ENCODE measurements around the gene SLC16A13. TPM values are rescaled to one million over a fixed set of nuclear protein-coding genes. Genes with fewer than 3 reads are reported as not detected.
A peak's percentile ranks its signal among the peaks of the same experiment; 100 is the strongest.
"Not testable (repeated sequence)": the region's sequence is repeated elsewhere in the genome, so short reads cannot be mapped to it uniquely, and the experiment has no call there.

Gene SLC16A13
- total and polyA plus RNA-seq, 7 experiments from 2014 or later, result 1.8 to 20.9 (median 4.4) TPM

DNA sequence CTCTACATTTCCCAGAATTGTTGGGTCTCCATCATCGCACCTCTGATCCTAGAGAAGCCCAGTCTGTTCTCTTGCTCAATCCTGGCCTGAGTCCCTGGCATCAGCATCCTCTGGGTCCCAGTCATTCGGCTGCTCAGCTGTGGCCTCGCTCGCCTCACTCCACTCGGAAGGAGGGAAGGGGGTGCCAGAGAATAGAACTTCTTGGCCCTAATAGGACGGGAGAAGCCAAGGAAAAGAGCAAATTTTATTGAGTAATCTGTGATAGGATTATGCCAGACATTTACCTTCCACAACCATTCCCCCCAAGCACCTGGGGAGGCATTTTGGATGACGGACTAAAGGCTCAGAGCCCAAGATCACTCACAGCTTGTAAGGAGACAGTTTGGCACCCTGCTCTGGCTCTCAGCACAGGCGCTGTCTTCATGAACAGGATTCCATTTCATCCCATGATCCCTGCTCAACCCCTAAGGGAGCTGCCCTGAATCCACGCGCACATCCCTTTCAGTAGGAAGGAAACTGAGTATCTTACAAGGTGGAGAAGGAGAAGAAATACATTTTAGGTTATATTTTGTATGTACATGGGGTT lies 44.7 kb downstream of the SLC16A13 start:
- Mint-ChIP-seq H3K27me3 (peaks cover 0 to 26% (median 6%) of the 10 kb centered on the region in 5 donors), H3K4me3 (no peak overlapping the region), H3K9me3 (peaks cover 0 to 2% (median 0%) of the 10 kb centered on the region in 11 donors), H3K36me3 (no peaks in the 10 kb centered on the region), H3K27ac (no peak overlapping the region), H3K4me1 (peaks cover 10 to 36% (median 30%) of the 10 kb centered on the region in 7 donors)
- Histone ChIP-seq H3K27ac (ENCODE audit: low read depth, low read length) (no peak overlapping the region), H3K4me1 (ENCODE audit: control insufficient read depth in 2 of 2, insufficient read depth in 2 of 2, low read length in 2 of 2) (peaks cover 5 to 10% of the 10 kb centered on the region in 2 donors), H3K36me3 (ENCODE audit: control insufficient read depth in 2 of 3, insufficient read depth in 3 of 3, low read length in 3 of 3) (no peaks in the 10 kb centered on the region), H3K27me3 (ENCODE audit: control insufficient read depth in 2 of 2, insufficient read depth in 2 of 2, low read length in 2 of 2) (no peaks in the 10 kb centered on the region), H3K4me3 (ENCODE audit: low read length) (no peak overlapping the region), H3K9me3 (ENCODE audit: control insufficient read depth in 2 of 3, low read length in 3 of 3) (no peaks in the 10 kb centered on the region)
- intact Hi-C loops (cut with micrococcal nuclease), result no loop called here
- ATAC-seq (no peak), DNase-seq (no peak)
- CTCF ChIA-PET, result no interaction called here
- POLR2A ChIA-PET, result no interaction called here

DNA sequence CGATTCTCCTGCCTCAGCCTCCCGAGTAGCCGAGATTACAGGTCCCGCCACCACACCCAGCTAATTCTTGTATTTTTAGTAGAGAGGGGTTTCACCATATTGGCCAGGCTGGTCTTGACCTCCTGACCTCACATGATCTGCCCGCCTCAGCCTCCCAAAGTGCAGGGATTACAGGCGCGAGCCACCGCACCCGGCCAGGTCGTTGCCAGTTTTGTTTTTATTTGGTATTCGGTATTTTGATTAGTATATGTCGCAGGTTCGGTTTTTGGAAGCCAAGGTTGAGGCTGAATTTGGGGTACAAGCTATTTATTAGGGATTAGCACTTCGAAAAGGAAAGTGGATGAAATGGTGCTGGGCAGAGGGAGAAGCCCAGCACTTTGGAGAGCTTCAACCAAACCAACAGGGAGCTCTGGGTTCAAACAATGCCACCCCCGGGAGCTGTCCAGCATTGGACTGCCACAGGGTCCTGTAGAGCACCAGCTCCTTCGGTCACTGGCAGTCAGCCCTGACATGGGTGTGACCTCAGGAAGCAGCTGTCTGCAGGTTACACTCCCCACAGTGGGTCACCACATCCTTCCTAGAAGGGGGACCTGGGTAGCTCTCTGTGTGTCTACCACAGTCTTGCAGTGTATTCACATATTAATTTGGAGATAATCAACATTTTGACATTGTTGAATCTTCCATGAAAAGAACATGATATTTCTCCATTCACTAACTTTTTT lies 45.7 kb downstream of the SLC16A13 start:
- ChIA-PET CTCF (interaction anchor here (0.7 kb wide), 1 partner anchor 51 kb away, joined by 3 read pairs; no protein-coding TSS in a partner anchor), POLR2A (interaction anchor here (0.6 kb wide), 1 partner anchor 79 kb away, joined by 3 read pairs; no protein-coding TSS in a partner anchor)
- Mint-ChIP-seq H3K27ac (no peak overlapping the region), H3K4me3 (peak overlapping the region in 2 of 10 donors; percentile 38 to 44), H3K9me3 (peaks cover 0 to 4% (median 0%) of the 10 kb centered on the region in 11 donors), H3K4me1 (peaks cover 10 to 36% (median 30%) of the 10 kb centered on the region in 7 donors), H3K27me3 (peaks cover 6 to 29% (median 8%) of the 10 kb centered on the region in 5 donors), H3K36me3 (no peaks in the 10 kb centered on the region)
- Histone ChIP-seq H3K27me3 (ENCODE audit: control insufficient read depth in 2 of 2, insufficient read depth in 2 of 2, low read length in 2 of 2) (no peaks in the 10 kb centered on the region), H3K27ac (ENCODE audit: low read depth, low read length) (no peak overlapping the region), H3K4me3 (ENCODE audit: low read length) (no peak overlapping the region), H3K9me3 (ENCODE audit: control insufficient read depth in 2 of 3, low read length in 3 of 3) (no peaks in the 10 kb centered on the region), H3K4me1 (ENCODE audit: control insufficient read depth in 2 of 2, insufficient read depth in 2 of 2, low read length in 2 of 2) (peaks cover 5 to 10% of the 10 kb centered on the region in 2 donors), H3K36me3 (ENCODE audit: control insufficient read depth in 2 of 3, insufficient read depth in 3 of 3, low read length in 3 of 3) (no peaks in the 10 kb centered on the region)
- ATAC-seq (peak; percentile 90), DNase-seq (no peak)
- intact Hi-C loops (cut with micrococcal nuclease), result no loop called here

DNA sequence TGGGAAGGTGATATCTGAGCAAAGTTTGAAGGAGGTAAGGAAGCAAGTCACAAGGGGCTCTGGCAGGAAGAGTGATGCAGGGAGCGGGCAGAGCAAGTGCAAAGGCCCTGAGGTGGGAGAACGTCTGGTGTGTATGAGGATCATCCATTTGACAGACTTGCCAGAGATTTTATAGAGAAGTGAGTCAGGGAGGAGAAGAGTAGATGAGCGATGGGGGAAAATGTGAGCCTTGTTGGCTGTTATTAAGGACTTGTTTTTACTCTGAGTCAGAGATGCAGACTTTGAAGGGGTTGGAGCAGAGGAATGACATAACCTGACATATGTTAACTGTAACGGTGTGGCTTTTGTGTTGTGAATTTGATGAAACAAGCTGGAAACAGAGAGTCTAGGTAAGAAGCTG lies 47.8 kb downstream of the SLC16A13 start:
- intact Hi-C loops (cut with micrococcal nuclease), result no loop called here
- no peaks in the 10 kb centered on the region for H3K36me3 ChIP-seq (ENCODE audit: control insufficient read depth in 2 of 3, insufficient read depth in 3 of 3, low read length in 3 of 3)
- DNase-seq (no peak), ATAC-seq (no peak)
- H3K27ac Mint-ChIP-seq, result peak overlapping the region in 1 of 9 donors; percentile 10
- H3K9me3 ChIP-seq (ENCODE audit: control insufficient read depth in 2 of 3, low read length in 3 of 3), result no peaks in the 10 kb centered on the region
- H3K4me3 ChIP-seq (ENCODE audit: low read length), result no peak overlapping the region
- CTCF ChIA-PET, result no interaction called here
- POLR2A ChIA-PET, result interaction anchor here (0.8 kb wide), 1 partner anchor 849 kb away, joined by 5 read pairs; no protein-coding TSS in a partner anchor
- H3K27me3 Mint-ChIP-seq, result peaks cover 6 to 29% (median 20%) of the 10 kb centered on the region in 5 donors
- H3K27ac ChIP-seq (ENCODE audit: low read depth, low read length), result no peak overlapping the region
- H3K4me3 Mint-ChIP-seq, result no peak overlapping the region
- peaks cover 10 to 34% (median 30%) of the 10 kb centered on the region in 7 donors for H3K4me1 Mint-ChIP-seq
- no peaks in the 10 kb centered on the region for H3K27me3 ChIP-seq (ENCODE audit: control insufficient read depth in 2 of 2, insufficient read depth in 2 of 2, low read length in 2 of 2)
- H3K36me3 Mint-ChIP-seq, result no peaks in the 10 kb centered on the region
- peaks cover 5 to 10% of the 10 kb centered on the region in 2 donors for H3K4me1 ChIP-seq (ENCODE audit: control insufficient read depth in 2 of 2, insufficient read depth in 2 of 2, low read length in 2 of 2)
- peaks cover 0 to 4% (median 0%) of the 10 kb centered on the region in 11 donors for H3K9me3 Mint-ChIP-seq

DNA sequence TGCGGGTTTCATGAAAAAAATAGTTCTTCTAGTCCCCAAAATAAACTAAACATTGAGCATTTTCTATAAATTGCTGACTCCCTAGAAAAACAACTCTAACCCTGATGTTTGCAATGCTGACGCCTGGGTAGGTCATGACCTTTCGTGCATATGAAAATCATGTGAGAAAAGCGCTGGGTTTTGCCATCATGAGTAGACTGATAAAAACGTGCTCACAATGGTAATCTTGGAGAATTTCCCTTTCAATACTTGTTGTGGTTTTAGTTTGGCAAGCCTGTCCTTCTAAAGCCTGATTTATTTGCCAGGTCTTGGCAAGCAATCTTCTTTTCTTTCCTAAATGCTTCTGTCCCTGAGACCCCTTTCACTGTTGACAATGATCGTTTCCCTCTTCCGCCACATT lies 48.3 kb downstream of the SLC16A13 start:
- no peaks in the 10 kb centered on the region for H3K36me3 ChIP-seq (ENCODE audit: control insufficient read depth in 2 of 3, insufficient read depth in 3 of 3, low read length in 3 of 3)
- ATAC-seq (no peak), DNase-seq (no peak)
- H3K27me3 Mint-ChIP-seq, result peaks cover 6 to 29% (median 20%) of the 10 kb centered on the region in 5 donors
- ChIA-PET POLR2A (interaction anchor here (0.8 kb wide), 1 partner anchor 849 kb away, joined by 5 read pairs; no protein-coding TSS in a partner anchor), CTCF (no interaction called here)
- H3K36me3 Mint-ChIP-seq, result no peaks in the 10 kb centered on the region
- H3K9me3 ChIP-seq (ENCODE audit: control insufficient read depth in 2 of 3, low read length in 3 of 3), result no peaks in the 10 kb centered on the region
- no peak overlapping the region for H3K4me3 Mint-ChIP-seq
- intact Hi-C loops (cut with micrococcal nuclease), result no loop called here
- H3K4me1 ChIP-seq (ENCODE audit: control insufficient read depth in 2 of 2, insufficient read depth in 2 of 2, low read length in 2 of 2), result peaks cover 5 to 10% of the 10 kb centered on the region in 2 donors
- no peak overlapping the region for H3K27ac ChIP-seq (ENCODE audit: low read depth, low read length)
- peak overlapping the region in 3 of 9 donors; percentile 10 to 59 (median 10) for H3K27ac Mint-ChIP-seq
- H3K4me1 Mint-ChIP-seq, result peaks cover 10 to 33% (median 30%) of the 10 kb centered on the region in 7 donors
- no peaks in the 10 kb centered on the region for H3K27me3 ChIP-seq (ENCODE audit: control insufficient read depth in 2 of 2, insufficient read depth in 2 of 2, low read length in 2 of 2)
- H3K4me3 ChIP-seq (ENCODE audit: low read length), result no peak overlapping the region
- H3K9me3 Mint-ChIP-seq, result peaks cover 0 to 4% (median 0%) of the 10 kb centered on the region in 11 donors

DNA sequence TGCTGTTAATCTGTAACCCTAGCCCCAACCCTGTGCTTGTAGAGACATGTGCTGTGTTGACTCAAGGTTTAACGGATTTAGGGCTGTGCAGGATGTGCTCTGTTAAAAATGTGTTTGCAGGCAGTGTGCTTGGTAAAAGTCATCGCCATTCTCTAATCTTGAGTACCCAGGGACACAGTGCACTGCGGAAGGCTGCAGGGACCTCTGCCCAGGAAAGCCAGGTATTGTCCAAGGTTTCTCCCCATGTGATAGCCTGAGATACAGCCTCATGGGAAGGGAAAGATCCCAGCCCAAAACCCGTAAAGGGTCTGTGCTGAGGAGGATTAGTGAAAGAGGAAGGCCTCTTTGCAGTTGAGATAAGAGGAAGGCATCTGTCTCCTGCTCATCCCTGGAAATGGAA lies 52.6 kb downstream of the SLC16A13 start:
- intact Hi-C loops (cut with micrococcal nuclease), result not testable (repeated sequence)

DNA sequence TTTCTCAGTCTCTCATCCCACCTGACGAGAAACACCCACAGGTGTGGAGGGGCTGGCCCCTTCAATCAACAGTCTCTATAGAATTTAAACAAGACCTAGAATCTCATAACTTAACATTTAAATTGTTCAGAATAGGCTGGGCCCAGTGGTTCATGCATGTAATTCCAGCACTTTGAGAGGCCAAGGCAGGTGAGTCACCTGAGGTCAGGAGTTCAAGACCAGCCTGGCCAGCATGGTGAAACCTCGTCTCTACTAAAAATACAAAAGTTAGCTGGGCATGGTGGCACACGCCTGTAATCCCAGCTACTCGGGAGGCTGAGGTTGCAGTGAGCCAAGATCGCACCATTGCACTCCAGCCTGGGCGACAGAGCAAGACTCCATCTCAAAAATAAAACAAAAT lies 53.8 kb downstream of the SLC16A13 start:
- H3K9me3 Mint-ChIP-seq; H3K27ac ChIP-seq (ENCODE audit: low read depth, low read length); H3K4me3 Mint-ChIP-seq; H3K27ac Mint-ChIP-seq; CTCF ChIA-PET; H3K4me3 ChIP-seq (ENCODE audit: low read length); H3K9me3 ChIP-seq (ENCODE audit: control insufficient read depth in 2 of 3, low read length in 3 of 3); H3K36me3 ChIP-seq (ENCODE audit: control insufficient read depth in 2 of 3, insufficient read depth in 3 of 3, low read length in 3 of 3); ATAC-seq; H3K4me1 ChIP-seq (ENCODE audit: control insufficient read depth in 2 of 2, insufficient read depth in 2 of 2, low read length in 2 of 2); H3K36me3 Mint-ChIP-seq; intact Hi-C loops (cut with micrococcal nuclease); DNase-seq; H3K27me3 ChIP-seq (ENCODE audit: control insufficient read depth in 2 of 2, insufficient read depth in 2 of 2, low read length in 2 of 2); POLR2A ChIA-PET: not testable (repeated sequence)
- Mint-ChIP-seq H3K4me1 (peaks cover under 1 to 11% (median 5%) of the 10 kb centered on the region in 7 donors), H3K27me3 (peaks cover 4 to 20% (median 14%) of the 10 kb centered on the region in 5 donors)

More for the DNA sequence above, 52.6 kb downstream of the SLC16A13 start:
- H3K36me3 Mint-ChIP-seq; H3K36me3 ChIP-seq (ENCODE audit: control insufficient read depth in 2 of 3, insufficient read depth in 3 of 3, low read length in 3 of 3); H3K27ac Mint-ChIP-seq; H3K4me3 ChIP-seq (ENCODE audit: low read length); H3K4me3 Mint-ChIP-seq; H3K9me3 Mint-ChIP-seq; ATAC-seq; H3K4me1 ChIP-seq (ENCODE audit: control insufficient read depth in 2 of 2, insufficient read depth in 2 of 2, low read length in 2 of 2); DNase-seq; H3K27ac ChIP-seq (ENCODE audit: low read depth, low read length); H3K9me3 ChIP-seq (ENCODE audit: control insufficient read depth in 2 of 3, low read length in 3 of 3); CTCF ChIA-PET; H3K27me3 ChIP-seq (ENCODE audit: control insufficient read depth in 2 of 2, insufficient read depth in 2 of 2, low read length in 2 of 2); POLR2A ChIA-PET: not testable (repeated sequence)
- H3K4me1 Mint-ChIP-seq, result peaks cover 6 to 14% (median 8%) of the 10 kb centered on the region in 7 donors
- peaks cover 4 to 23% (median 20%) of the 10 kb centered on the region in 5 donors for H3K27me3 Mint-ChIP-seq

Measured in naive thymus-derived CD4-positive, alpha-beta T cell (primary cell).